ENCODE measurements around the gene TNK1. TPM values are rescaled to one million over a fixed set of nuclear protein-coding genes. Genes with fewer than 3 reads are reported as not detected.
A peak's percentile ranks its signal among the peaks of the same experiment; 100 is the strongest.

TNK1 gene
- total and polyA plus RNA-seq, 11 donors: 1.4 to 6.2 (median 2.1) TPM

DNA sequence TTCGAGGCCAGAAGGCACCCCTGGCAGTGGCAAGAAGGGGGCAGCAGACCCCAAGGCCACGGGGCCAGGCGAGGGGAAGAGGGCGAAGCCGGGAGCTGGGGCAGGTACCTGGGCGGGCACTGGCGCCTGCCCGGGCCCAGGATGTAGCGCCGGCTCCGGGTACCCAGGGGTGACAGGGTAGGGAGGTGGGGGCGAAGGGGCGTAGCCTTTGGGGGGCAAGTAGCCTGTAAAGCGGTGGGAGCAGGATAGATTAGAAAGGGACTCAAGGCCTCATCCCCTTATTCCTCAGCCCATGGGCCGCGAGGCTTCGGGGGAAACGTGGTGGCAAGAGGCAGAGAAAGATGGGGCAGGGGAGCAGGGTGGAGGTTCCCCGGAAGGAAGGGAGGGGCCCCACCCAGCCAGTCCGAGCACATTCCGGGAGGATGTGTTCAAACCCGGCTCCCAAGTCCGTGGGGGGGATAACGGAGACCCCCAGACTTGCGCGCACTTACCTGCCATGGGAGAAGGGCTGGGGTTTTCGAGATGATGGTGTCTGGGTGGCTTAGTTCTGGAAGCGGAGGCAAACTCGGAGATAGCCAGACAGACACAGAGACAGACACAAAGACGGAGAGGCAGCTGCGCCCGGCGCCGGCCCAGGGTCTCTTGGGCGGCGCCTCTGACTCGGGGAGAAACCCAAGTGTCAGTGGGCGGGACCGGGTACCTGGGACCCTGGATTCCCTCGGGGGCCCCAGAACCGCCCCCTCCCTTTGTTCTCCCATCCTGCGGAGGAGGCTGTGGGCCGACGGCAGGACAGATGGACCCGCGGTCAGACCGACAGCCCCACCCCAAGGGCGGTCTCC lies 12.9 kb downstream of the TNK1 start:
- Histone ChIP-seq H3K36me3 (peaks cover 0 to 40% (median 26%) of the 10 kb centered on the region in 9 donors), H3K27me3 (no peaks in the 10 kb centered on the region), H3K9me3 (no peaks in the 10 kb centered on the region), H3K27ac (peak overlapping the region; percentile 72 to 99 (median 96)), H3K4me1 (peaks cover 0 to 27% (median 17%) of the 10 kb centered on the region in 12 donors), H3K4me3 (peak overlapping the region; percentile 76 to 96 (median 86))
- WGBS, 4 donors: 9 to 18% (median 13%) methylated on average over 21 to 48 of the region's 48 CpGs
- DNase-seq (peak in 1 of 5 donors; percentile 50), ATAC-seq (peak in 3 of 4 donors; percentile 11 to 29 (median 18))
- TF ChIP-seq POLR2A (IDR thresholded peaks at IDR 0.05): no peak
- TF ChIP-seq, protein P1, sequence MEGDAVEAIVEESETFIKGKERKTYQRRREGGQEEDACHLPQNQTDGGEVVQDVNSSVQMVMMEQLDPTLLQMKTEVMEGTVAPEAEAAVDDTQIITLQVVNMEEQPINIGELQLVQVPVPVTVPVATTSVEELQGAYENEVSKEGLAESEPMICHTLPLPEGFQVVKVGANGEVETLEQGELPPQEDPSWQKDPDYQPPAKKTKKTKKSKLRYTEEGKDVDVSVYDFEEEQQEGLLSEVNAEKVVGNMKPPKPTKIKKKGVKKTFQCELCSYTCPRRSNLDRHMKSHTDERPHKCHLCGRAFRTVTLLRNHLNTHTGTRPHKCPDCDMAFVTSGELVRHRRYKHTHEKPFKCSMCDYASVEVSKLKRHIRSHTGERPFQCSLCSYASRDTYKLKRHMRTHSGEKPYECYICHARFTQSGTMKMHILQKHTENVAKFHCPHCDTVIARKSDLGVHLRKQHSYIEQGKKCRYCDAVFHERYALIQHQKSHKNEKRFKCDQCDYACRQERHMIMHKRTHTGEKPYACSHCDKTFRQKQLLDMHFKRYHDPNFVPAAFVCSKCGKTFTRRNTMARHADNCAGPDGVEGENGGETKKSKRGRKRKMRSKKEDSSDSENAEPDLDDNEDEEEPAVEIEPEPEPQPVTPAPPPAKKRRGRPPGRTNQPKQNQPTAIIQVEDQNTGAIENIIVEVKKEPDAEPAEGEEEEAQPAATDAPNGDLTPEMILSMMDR (IDR thresholded peaks at IDR 0.05): peak in 2 of 12 donors; percentile 3 to 6
- intact Hi-C loops (cut with DNase I): loop anchor here in 5 of 10 donors (1.0 to 5.0 kb wide), 3 partner anchors 10 to 41 kb away; partner anchors contain the start of genes TMEM95 (in 4 of the 5), KCTD11 (in 1 of the 5) and TMEM256 (in 1 of the 5)

DNA sequence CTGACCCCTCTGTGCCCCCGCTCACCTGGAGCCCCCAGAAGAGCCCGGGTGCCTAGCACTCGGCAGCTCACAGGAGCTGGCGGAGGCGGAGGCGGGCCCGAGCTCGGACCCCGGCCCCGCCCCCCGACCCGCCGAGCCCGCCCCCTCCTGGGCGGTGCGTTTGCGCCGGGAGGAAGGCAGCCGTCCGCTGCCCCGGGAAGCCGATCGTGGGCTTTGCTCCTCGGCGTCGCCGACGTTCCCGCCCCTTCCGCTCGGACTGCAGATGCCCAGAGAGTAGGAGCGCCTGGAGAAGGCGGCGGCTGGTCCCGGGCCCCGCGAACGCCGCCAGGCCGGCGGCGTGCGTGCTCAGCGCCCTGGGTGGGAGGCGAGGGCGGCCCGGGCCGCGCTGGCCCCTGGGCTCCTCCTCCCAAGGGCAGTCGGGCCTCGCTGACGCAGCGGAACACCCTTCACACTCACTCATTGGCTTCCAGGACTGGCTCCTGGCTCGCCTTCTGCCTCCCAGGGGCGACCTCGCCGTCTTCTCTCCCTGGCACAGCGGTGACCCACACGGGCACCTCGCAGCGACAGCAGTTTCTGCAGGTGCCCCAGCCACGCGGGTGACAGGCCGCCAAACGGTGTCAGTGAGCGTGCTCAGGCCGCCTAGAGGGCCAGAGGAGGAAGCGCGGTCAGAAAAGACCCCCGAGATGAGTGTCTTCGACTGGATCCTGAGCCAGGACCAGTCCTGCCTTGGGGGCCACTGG lies 13.7 kb downstream of the TNK1 start, which contains the start of gene PLSCR3:
PLSCR3 (minus strand) TSS at position 74 of the 740 bp plus-strand sequence. CDS start 415 bp downstream, outside the sequence.
- H3K9me3 ChIP-seq: no peaks in the 10 kb centered on the region
- peak within 1 kb of the TSS; percentile 76 to 96 (median 86) for H3K4me3 ChIP-seq
- DNase-seq: peak; percentile 88 to 94 (median 93)
- H3K27ac ChIP-seq: peak within 1 kb of the TSS; percentile 88 to 99 (median 96)
- peak; percentile 75 to 94 (median 93) for ATAC-seq
- intact Hi-C loops (cut with DNase I): loop anchor here in 5 of 10 donors (1.0 to 5.0 kb wide), 3 partner anchors 10 to 42 kb away; partner anchors contain the start of genes TMEM95 (in 4 of the 5), KCTD11 (in 1 of the 5) and TMEM256 (in 1 of the 5)
- H3K27me3 ChIP-seq: no peaks in the 10 kb centered on the region
- H3K36me3 ChIP-seq: peaks cover 0 to 32% (median 20%) of the 10 kb centered on the region in 9 donors
- TF ChIP-seq, protein P1 (IDR thresholded peaks at IDR 0.05): peak in 8 of 12 donors; percentile 9 to 45 (median 31)
- TF ChIP-seq POLR2A (IDR thresholded peaks at IDR 0.05): peak; percentile 50 to 93
- peaks cover 0 to 27% (median 17%) of the 10 kb centered on the region in 12 donors for H3K4me1 ChIP-seq
- 0 to 1% (median 0%) methylated on average over 29 to 71 of the region's 71 CpGs for WGBS, 4 donors

DNA sequence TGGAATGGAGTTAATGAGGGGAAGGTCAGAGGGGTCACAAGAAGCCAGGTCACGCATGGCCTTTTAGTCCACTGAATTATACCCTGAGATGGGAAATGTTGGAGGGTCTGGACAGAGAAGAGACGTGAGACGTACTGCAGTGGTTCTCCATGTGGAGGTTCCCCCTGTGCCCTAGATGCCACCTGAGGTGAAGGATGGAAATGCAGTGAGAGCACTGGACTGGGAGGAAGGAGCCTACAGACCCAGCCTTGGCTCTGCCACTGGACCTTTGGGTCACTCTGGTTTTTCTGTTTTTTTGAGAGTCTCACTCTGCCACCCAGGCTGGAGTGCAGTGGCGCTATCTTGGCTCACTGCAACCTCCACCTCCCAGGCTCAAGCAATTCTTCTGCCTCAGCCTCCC lies 15.3 kb downstream of the TNK1 start:
- Histone ChIP-seq H3K27me3 (no peaks in the 10 kb centered on the region), H3K4me3 (no peak overlapping the region), H3K4me1 (peaks cover 0 to 23% (median 17%) of the 10 kb centered on the region in 12 donors), H3K27ac (no peak overlapping the region), H3K9me3 (no peaks in the 10 kb centered on the region), H3K36me3 (peaks cover 0 to 17% (median 8%) of the 10 kb centered on the region in 9 donors)
- 90 to 96% (median 92%) methylated on average over 4 of the region's 4 CpGs for WGBS, 4 donors
- no peak for DNase-seq
- no peak for ATAC-seq
- no peak for TF ChIP-seq POLR2A (IDR thresholded peaks at IDR 0.05)
- TF ChIP-seq, protein P1 (IDR thresholded peaks at IDR 0.05): no peak
- intact Hi-C loops (cut with DNase I): no loop called here
